WTC11 (cell line): ENCODE data around the gene DBT. TPM values are rescaled to one million over a fixed set of nuclear protein-coding genes. Genes with fewer than 3 reads are reported as not detected.
"Not testable (repeated sequence)": the region's sequence is repeated elsewhere in the genome, so short reads cannot be mapped to it uniquely, and the experiment has no call there.

Source experiments
- ATAC-seq: fragments of 200-7000 bp; cut with Tn5 transposase; 2 replicates; pipeline ENCODE4 v1.10.0; 2021; ENCODE audit warnings: mild to moderate bottlenecking, moderate library complexity
- CTCF ChIA-PET: fragments of 300-600 bp; sonication (Branson Sonifier 250); formaldehyde crosslinking; loops from one replicate; lab custom pipeline; 2021; ENCODE audit warnings: antibody characterized with exemption; lab: Charles Lee
- POLR2A ChIA-PET: fragments of 350-600 bp; sonication (Branson Sonifier 250); formaldehyde crosslinking; loops from one replicate; lab custom pipeline; 2021; ENCODE audit warnings: antibody characterized with exemption; lab: Charles Lee
- DNase-seq: peaks from one replicate; pipeline ENCODE4 v3.0.0; 2021; ENCODE audit warnings: low spot score
- H3K27ac Mint-ChIP-seq: 2 replicates; pipeline ENCODE4 v1.8.0; 2021; ENCODE audit warnings: mixed read lengths
- H3K27me3 Mint-ChIP-seq: 2 replicates; pipeline ENCODE4 v1.8.0; 2021; ENCODE audit warnings: low read depth, mild to moderate bottlenecking, moderate library complexity, mixed read lengths
- H3K36me3 Mint-ChIP-seq: 2 replicates; pipeline ENCODE4 v1.8.0; 2021; ENCODE audit warnings: mixed read lengths
- H3K4me1 Mint-ChIP-seq: 2 replicates; pipeline ENCODE4 v1.8.0; 2022; ENCODE audit warnings: mixed read lengths
- H3K4me3 Mint-ChIP-seq: 2 replicates; pipeline ENCODE4 v1.8.0; 2021; ENCODE audit warnings: mild to moderate bottlenecking, moderate library complexity, mixed read lengths
- H3K9me3 Mint-ChIP-seq: 2 replicates; pipeline ENCODE4 v1.8.0; 2021; ENCODE audit warnings: mixed read lengths
- AFF4 ChIP-seq: sonication (generic); formaldehyde crosslinking; IDR thresholded peaks from 2 replicates; pipeline ENCODE4 v1.8.1; 2023; ENCODE audit warnings: mild to moderate bottlenecking, missing genetic modification reagents, borderline replicate concordance
- E2F4 ChIP-seq: sonication (generic); formaldehyde crosslinking; IDR thresholded peaks from 2 replicates; pipeline ENCODE4 v1.8.1; 2022; ENCODE audit warnings: low read depth, mild to moderate bottlenecking, moderate library complexity, missing genetic modification reagents, borderline replicate concordance
- E2F5 ChIP-seq: sonication (generic); formaldehyde crosslinking; IDR thresholded peaks from 2 replicates; pipeline ENCODE4 v1.8.1; 2022; ENCODE audit warnings: mild to moderate bottlenecking, moderate library complexity, missing genetic modification reagents
- ELF4 ChIP-seq: sonication (generic); formaldehyde crosslinking; IDR thresholded peaks from 2 replicates; pipeline ENCODE4 v1.8.1; 2022; ENCODE audit warnings: low read depth, mild to moderate bottlenecking, moderate library complexity, missing genetic modification reagents
- EMX1 ChIP-seq: fragments of 250-450 bp; sonication (Bioruptor Pico); IDR thresholded peaks from 2 replicates; pipeline ENCODE4 v1.8.0; 2021; ENCODE audit warnings: mild to moderate bottlenecking
- ESRRA ChIP-seq: sonication (generic); formaldehyde crosslinking; IDR thresholded peaks from 2 replicates; pipeline ENCODE4 v1.8.1; 2022; ENCODE audit warnings: mild to moderate bottlenecking, missing genetic modification reagents, borderline replicate concordance
- FOXK1 ChIP-seq: sonication (generic); formaldehyde crosslinking; IDR thresholded peaks from 2 replicates; pipeline ENCODE4 v1.8.0; 2022; ENCODE audit warnings: mild to moderate bottlenecking, moderate library complexity, missing genetic modification reagents
- FOXP4 ChIP-seq: sonication (generic); formaldehyde crosslinking; IDR thresholded peaks from 2 replicates; pipeline ENCODE4 v1.8.0; 2022; ENCODE audit warnings: mild to moderate bottlenecking, missing genetic modification reagents
- GABPB1 ChIP-seq: sonication (generic); formaldehyde crosslinking; IDR thresholded peaks from 2 replicates; pipeline ENCODE4 v1.8.1; 2023; ENCODE audit warnings: mild to moderate bottlenecking, missing genetic modification reagents
- NR2C2 ChIP-seq: sonication (generic); formaldehyde crosslinking; IDR thresholded peaks from 2 replicates; pipeline ENCODE4 v1.8.0; 2022; ENCODE audit warnings: mild to moderate bottlenecking, missing genetic modification reagents
- PRDM15 ChIP-seq: sonication (generic); formaldehyde crosslinking; IDR thresholded peaks from 2 replicates; pipeline ENCODE4 v1.8.0; 2022; ENCODE audit warnings: missing genetic modification reagents
- RELA ChIP-seq: sonication (generic); formaldehyde crosslinking; IDR thresholded peaks from 2 replicates; pipeline ENCODE4 v1.8.1; 2022; ENCODE audit warnings: missing genetic modification reagents, mild to moderate bottlenecking, borderline replicate concordance
- SMAD3 ChIP-seq: sonication (generic); formaldehyde crosslinking; IDR thresholded peaks from 2 replicates; pipeline ENCODE4 v1.8.0; 2022; ENCODE audit warnings: missing genetic modification reagents, mild to moderate bottlenecking, borderline replicate concordance
- SP1 ChIP-seq: sonication (generic); formaldehyde crosslinking; conservative IDR thresholded peaks from 2 replicates; pipeline ENCODE4 v1.8.1; 2022; ENCODE audit warnings: missing genetic modification reagents
- TEAD4 ChIP-seq: sonication (generic); formaldehyde crosslinking; IDR thresholded peaks from 2 replicates; pipeline ENCODE4 v1.8.0; 2022; ENCODE audit warnings: mild to moderate bottlenecking, missing genetic modification reagents
- ZNF121 ChIP-seq: sonication (generic); formaldehyde crosslinking; IDR thresholded peaks from 2 replicates; pipeline ENCODE4 v1.8.0; 2023; ENCODE audit warnings: missing genetic modification reagents
- ZNF416 ChIP-seq: fragments of 250-450 bp; sonication (Bioruptor Pico); IDR thresholded peaks from 2 replicates; pipeline ENCODE4 v1.9.0; 2021; ENCODE audit warnings: mild to moderate bottlenecking, inconsistent platforms
- ZSCAN18 ChIP-seq: fragments of 250-450 bp; sonication (Bioruptor Pico); IDR thresholded peaks from 2 replicates; pipeline ENCODE4 v2.1.2; 2022; ENCODE audit warnings: mild to moderate bottlenecking, moderate library complexity
- total RNA-seq: library from RNA; stranded (reverse); gene quantifications from 3 replicates; pipeline ENCODE4 v1.2.3, GENCODE V29; 2021

Gene DBT
- total RNA-seq, 1 experiment from 2014 or later, result 20.1 TPM

GRCh38 chr1:100213141-100213540 lies 36.5 kb downstream of the DBT start (continued):
- TF ChIP-seq AFF4 (CRISPR knock-in tag) (no peak), RELA (CRISPR knock-in tag) (no peak), SMAD3 (no peak)

- H3K9me3 Mint-ChIP-seq, result peaks cover 13% of the 10 kb centered on the region
- peaks cover 58% of the 10 kb centered on the region for H3K36me3 Mint-ChIP-seq
- DNase-seq (no peak), ATAC-seq (no peak)
- no peak overlapping the region for H3K4me3 Mint-ChIP-seq
- H3K27ac Mint-ChIP-seq, result no peak overlapping the region
- peaks cover 2% of the 10 kb centered on the region for H3K4me1 Mint-ChIP-seq
- POLR2A ChIA-PET, result no interaction called here
- no peak for TF ChIP-seq ESRRA (CRISPR knock-in tag)
- no peak for TF ChIP-seq FOXP4 (CRISPR knock-in tag)
- TF ChIP-seq EMX1 (CRISPR knock-in tag), result no peak
- TF ChIP-seq ZNF416, result no peak
- TF ChIP-seq E2F5 (CRISPR knock-in tag), result no peak
- TF ChIP-seq TEAD4 (CRISPR knock-in tag), result no peak
- no peak for TF ChIP-seq ZSCAN18 (CRISPR knock-in tag)
- TF ChIP-seq ELF4 (CRISPR knock-in tag), result no peak
- TF ChIP-seq NR2C2, result no peak
- no peak for TF ChIP-seq FOXK1 (CRISPR knock-in tag)
- no peak for TF ChIP-seq PRDM15 (CRISPR knock-in tag)
- no peak for TF ChIP-seq GABPB1 (CRISPR knock-in tag)
- TF ChIP-seq SP1 (CRISPR knock-in tag), result no peak
- TF ChIP-seq E2F4 (CRISPR knock-in tag), result no peak
- no peak for TF ChIP-seq ZNF121 (CRISPR knock-in tag)
- H3K27me3 Mint-ChIP-seq, result no peaks in the 10 kb centered on the region
- CTCF ChIA-PET, result no interaction called here
Observed at GRCh38 chr1:100206301-100206700, 43.3 kb downstream of the DBT start.

- Mint-ChIP-seq H3K36me3 (peaks cover 60% of the 10 kb centered on the region), H3K9me3 (peaks cover 13% of the 10 kb centered on the region)
- ATAC-seq, H3K27me3 Mint-ChIP-seq, H3K27ac Mint-ChIP-seq, H3K4me3 Mint-ChIP-seq, H3K4me1 Mint-ChIP-seq, DNase-seq, CTCF ChIA-PET, POLR2A ChIA-PET: not testable (repeated sequence)
Observed at GRCh38 chr1:100205593-100205992, 44.0 kb downstream of the DBT start.

- CTCF ChIA-PET, H3K4me3 Mint-ChIP-seq, H3K27ac Mint-ChIP-seq, DNase-seq, ATAC-seq, POLR2A ChIA-PET, H3K27me3 Mint-ChIP-seq: not testable (repeated sequence)
- peaks cover 11% of the 10 kb centered on the region for H3K4me1 Mint-ChIP-seq
- peaks cover 13% of the 10 kb centered on the region for H3K9me3 Mint-ChIP-seq
- peaks cover 58% of the 10 kb centered on the region for H3K36me3 Mint-ChIP-seq
Observed at GRCh38 chr1:100205103-100205502, 44.5 kb downstream of the DBT start.
